ENCODE results near the gene SLC39A8. TPM values are rescaled to one million over a fixed set of nuclear protein-coding genes. Genes with fewer than 3 reads are reported as not detected.

The SLC39A8 gene
- total and polyA plus RNA-seq, 9 of the 15 experiments (the other 6 are each of a cell fraction or from before 2014, with no cell fraction given): 8.2 to 30.3 (median 25.0) TPM

GRCh38 chr4:102246416-102246815, 98.9 kb downstream of the SLC39A8 start:
- no TSS peak for BruUV-seq (replicated peaks)
- Histone ChIP-seq H3K9me3 (replicated peaks; ENCODE audit: control insufficient read depth, insufficient read depth, low read depth, low read length) (no peaks in the 10 kb centered on the region), H3K4me2 (ENCODE audit: insufficient read depth, low read length) (no peak overlapping the region), H3K27ac (ENCODE audit: extremely low read depth, low read depth, low read length) (no peak overlapping the region), H3K9me1 (ENCODE audit: control insufficient read depth, insufficient read depth, low read length) (no peaks in the 10 kb centered on the region), H2AFZ (ENCODE audit: low read depth, low read length) (no peak overlapping the region), H3K4me3 (no peak overlapping the region), H3K36me3 (ENCODE audit: control insufficient read depth, insufficient read depth, low read length) (no peaks in the 10 kb centered on the region), H3K79me2 (ENCODE audit: control insufficient read depth, insufficient read depth, low read length) (no peaks in the 10 kb centered on the region), H3K4me1 (replicated peaks in 1 of 2; ENCODE audit: control insufficient read depth in 2 of 2, insufficient read depth in 2 of 2, low read length in 2 of 2) (no peaks in the 10 kb centered on the region; a peak in 1 of 5 replicates), H3K9ac (ENCODE audit: insufficient read depth in 1 of 2, low read depth in 2 of 2, low read length in 2 of 2) (no peak overlapping the region), H3K27me3 (ENCODE audit: control insufficient read depth in 2 of 2, insufficient read depth in 2 of 2, low read length in 2 of 2) (no peaks in the 10 kb centered on the region), H4K20me1 (replicated peaks; ENCODE audit: control insufficient read depth, insufficient read depth, low read length) (no peaks in the 10 kb centered on the region)
- in situ Hi-C loops (cut with MboI): no loop called here
- DNase-seq (ENCODE audit: extremely low read depth in 1 of 4, low spot score in 3 of 4) (no peak), FAIRE-seq (no peak), ATAC-seq (no peak)
- intact Hi-C loops (cut with micrococcal nuclease): no loop called here
- CTCF ChIA-PET (ENCODE audit: low intra/inter-chr PET ratio): no interaction called here
- 3% methylated on average over 4 of the region's 4 CpGs for WGBS (ENCODE audit: insufficient coverage, low coverage, missing lambda C conversion rate)
- POLR2A ChIA-PET: no interaction called here
- TF ChIP-seq HNRNPH1 (optimal IDR thresholded peaks at IDR 0.05; ENCODE audit: low read depth, low read length) (no peak), BRD9 (IDR thresholded peaks at IDR 0.05; ENCODE audit: low read depth, partially characterized antibody) (no peak)

- H3K4me3 ChIP-seq: no peak overlapping the region
- H3K9me3 ChIP-seq (replicated peaks; ENCODE audit: control insufficient read depth, insufficient read depth, low read depth, low read length): no peaks in the 10 kb centered on the region
- CTCF ChIA-PET (ENCODE audit: low intra/inter-chr PET ratio): no interaction called here
- no TSS peak for BruUV-seq (replicated peaks)
- in situ Hi-C loops (cut with MboI) (no loop called here), intact Hi-C loops (cut with micrococcal nuclease) (no loop called here)
- H3K4me2 ChIP-seq (ENCODE audit: insufficient read depth, low read length): no peak overlapping the region
- no peak overlapping the region for H3K9ac ChIP-seq (ENCODE audit: insufficient read depth in 1 of 2, low read depth in 2 of 2, low read length in 2 of 2)
- 4% methylated on average over 20 of the region's 23 CpGs for WGBS (ENCODE audit: insufficient coverage, low coverage, missing lambda C conversion rate)
- no peaks in the 10 kb centered on the region for H4K20me1 ChIP-seq (replicated peaks; ENCODE audit: control insufficient read depth, insufficient read depth, low read length)
- H2AFZ ChIP-seq (ENCODE audit: low read depth, low read length): no peak overlapping the region
- no peaks in the 10 kb centered on the region for H3K9me1 ChIP-seq (ENCODE audit: control insufficient read depth, insufficient read depth, low read length)
- no peak for FAIRE-seq
- DNase-seq (ENCODE audit: extremely low read depth in 1 of 4, low spot score in 3 of 4): no peak
- H3K4me1 ChIP-seq (replicated peaks in 1 of 2; ENCODE audit: control insufficient read depth in 2 of 2, insufficient read depth in 2 of 2, low read length in 2 of 2): no peaks in the 10 kb centered on the region; a peak in 1 of 5 replicates
- H3K79me2 ChIP-seq (ENCODE audit: control insufficient read depth, insufficient read depth, low read length): no peaks in the 10 kb centered on the region
- no peak for ATAC-seq
- no peak overlapping the region for H3K27ac ChIP-seq (ENCODE audit: extremely low read depth, low read depth, low read length)
- POLR2A ChIA-PET: no interaction called here
- no peaks in the 10 kb centered on the region for H3K36me3 ChIP-seq (ENCODE audit: control insufficient read depth, insufficient read depth, low read length)
- no peaks in the 10 kb centered on the region for H3K27me3 ChIP-seq (ENCODE audit: control insufficient read depth in 2 of 2, insufficient read depth in 2 of 2, low read length in 2 of 2)
- no peak for TF ChIP-seq E2F1 (CRISPR knock-in tag; IDR thresholded peaks at IDR 0.05)
- TF ChIP-seq AFF1 (IDR thresholded peaks at IDR 0.05; ENCODE audit: low read depth in 1 of 2, partially characterized antibody in 2 of 2): no peak
- no peak for TF ChIP-seq TBP (optimal IDR thresholded peaks at IDR 0.05; ENCODE audit: low read depth, low read length)
- TF ChIP-seq HBP1 (CRISPR knock-in tag; IDR thresholded peaks at IDR 0.05): no peak
- TF ChIP-seq NCOA1 (IDR thresholded peaks at IDR 0.05; ENCODE audit: low read depth): no peak
Observed at GRCh38 chr4:102244878-102245535, 100.3 kb downstream of the SLC39A8 start.
